ENCODE results near the gene ANKRD1.
"Not testable (repeated sequence)": the region's sequence is repeated elsewhere in the genome, so short reads cannot be mapped to it uniquely, and the experiment has no call there.

Gene ANKRD1

DNA sequence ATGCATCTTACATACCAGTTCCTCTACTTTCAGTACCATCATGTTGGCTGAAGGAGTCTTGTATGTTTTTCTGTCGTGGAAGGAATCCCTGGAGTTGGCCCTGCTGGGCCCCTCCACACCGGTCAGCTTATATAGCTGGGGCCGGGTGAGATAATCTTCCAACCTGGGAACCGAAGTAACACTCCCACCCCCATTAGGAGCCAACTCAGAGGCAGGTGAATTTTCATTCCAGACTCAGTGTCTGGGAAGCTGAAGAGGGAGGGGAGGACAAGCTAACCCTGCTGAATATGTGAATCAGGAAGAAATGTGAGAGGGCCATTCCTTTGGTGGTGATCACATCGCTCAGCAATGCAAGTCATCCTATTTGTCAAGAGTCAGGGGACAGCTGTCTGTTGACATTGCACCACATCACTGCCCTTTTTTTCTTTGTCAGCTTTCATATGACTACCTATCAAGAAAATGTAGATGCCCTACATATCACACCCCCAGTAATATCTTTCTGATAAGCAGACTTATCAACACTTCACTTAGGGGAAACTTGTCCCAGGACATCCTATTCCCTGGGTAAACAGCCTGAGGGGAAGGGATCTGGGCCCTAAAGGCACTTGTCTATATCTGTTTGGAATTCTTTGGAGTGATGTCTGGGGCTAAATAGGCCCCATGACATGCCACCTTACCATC is at the start of gene ANKRD1:
ANKRD1 (minus strand) TSS at position 102 of the 681 bp plus-strand sequence; CDS start at position 42, 60 bp downstream.
- no peak for DNase-seq

DNA sequence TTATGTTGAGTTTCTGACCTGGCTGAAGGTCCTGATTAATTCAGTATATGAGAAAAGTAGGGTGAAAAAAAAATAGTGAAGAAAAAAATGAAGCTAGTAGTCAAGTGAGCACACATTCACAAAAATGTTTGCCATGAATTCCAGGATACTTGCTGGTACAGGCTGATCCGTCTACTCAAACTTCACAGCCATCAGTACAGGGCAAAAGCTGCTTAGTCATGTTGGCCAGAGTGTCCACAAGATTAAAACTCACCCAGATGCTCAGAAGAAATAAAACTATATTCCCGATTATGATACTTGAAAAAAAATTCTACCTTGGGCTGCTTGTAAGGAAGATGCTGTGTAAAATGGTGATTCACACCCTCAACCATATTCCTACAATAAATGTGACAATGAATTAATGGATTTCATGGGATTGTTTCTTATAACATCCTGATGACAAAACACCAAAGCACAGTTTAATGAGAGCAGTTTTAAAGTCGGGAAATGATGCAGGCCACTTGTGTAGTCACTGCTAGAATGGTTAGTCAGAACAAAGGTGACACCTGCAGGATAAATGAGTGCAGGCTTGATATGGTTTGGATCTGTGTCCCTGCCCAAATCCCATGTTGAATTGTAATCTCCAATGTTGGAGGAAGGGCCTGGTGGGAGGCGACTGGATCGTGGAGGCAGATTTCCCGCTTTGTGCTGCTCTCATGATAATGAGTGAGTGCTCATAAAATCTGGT is 49.2 kb upstream of the ANKRD1 start:
- no peak for DNase-seq

DNA sequence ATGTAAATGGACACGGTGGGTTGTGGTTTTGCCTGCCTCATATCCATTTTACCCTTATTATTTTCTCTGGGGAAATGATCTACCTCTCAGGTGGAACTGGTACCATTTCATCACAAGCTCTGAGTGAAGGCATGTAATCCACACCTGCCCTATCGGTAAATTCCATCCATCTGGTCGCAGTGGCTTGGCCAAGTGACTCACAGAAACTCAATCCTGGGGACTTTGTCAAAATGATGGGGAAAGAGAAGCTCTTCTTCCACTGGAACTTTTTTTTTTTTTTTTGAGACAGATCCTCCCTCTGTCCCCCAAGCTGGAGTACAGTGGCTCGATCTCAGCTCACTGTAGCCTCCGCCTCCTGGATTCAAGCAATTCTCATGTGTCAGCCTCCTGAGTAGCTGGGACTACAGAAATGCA is 48.2 kb upstream of the ANKRD1 start:
- DNase-seq = no peak

DNA sequence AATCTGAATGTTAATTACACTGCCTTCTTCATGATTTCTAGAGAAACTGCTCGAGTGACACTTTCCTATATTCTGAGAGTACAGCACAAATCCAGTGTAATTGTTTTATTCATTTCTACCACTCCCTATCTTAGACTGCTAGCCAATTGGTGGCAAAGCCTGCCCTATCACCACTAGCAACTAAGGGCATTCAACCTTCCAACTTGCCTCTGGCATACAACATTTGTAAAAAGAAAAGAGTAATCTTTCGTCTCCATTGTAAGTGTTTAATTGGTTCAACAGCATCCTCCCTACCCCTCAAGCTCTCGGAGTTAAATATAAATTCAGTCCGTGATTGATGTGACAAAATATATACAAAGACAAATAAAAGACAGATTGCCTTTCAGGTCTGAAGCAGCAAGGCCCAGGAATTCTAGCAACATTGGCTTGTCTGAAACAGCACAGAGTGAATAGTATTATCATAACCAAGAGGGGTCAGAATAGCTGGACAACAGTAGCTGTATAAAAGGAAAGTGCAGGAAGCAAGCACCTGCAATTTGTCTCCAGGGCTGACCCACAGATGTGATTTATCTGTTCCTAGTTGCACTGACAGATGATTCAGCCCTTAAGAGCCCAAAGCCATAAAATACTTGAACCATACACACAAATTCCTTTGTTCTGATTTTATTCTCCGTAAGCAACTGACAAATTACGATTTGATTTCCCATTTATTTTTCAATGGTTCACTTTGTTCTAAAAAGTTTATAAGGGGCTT is 47.6 kb upstream of the ANKRD1 start:
- DNase-seq = no peak

DNA sequence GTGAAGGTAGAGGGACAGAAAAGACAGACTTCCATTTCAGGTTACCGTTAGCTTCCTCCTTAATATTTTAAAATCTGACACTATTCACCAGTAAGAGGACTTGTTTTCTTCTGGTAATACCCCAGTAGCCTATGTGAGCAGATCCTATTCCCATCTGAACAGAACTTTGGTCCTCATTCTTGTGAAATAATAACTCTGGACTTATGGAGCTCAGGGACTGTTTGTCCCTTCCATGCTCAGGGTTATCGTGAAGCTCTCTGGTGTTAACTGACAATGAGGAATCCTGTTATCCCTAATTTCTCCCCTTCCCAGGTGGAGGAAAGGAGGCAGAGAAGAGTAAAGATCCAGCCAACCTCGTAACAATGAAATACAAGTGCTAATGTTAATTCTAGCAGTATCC is 47.0 kb upstream of the ANKRD1 start:
- DNase-seq = no peak

DNA sequence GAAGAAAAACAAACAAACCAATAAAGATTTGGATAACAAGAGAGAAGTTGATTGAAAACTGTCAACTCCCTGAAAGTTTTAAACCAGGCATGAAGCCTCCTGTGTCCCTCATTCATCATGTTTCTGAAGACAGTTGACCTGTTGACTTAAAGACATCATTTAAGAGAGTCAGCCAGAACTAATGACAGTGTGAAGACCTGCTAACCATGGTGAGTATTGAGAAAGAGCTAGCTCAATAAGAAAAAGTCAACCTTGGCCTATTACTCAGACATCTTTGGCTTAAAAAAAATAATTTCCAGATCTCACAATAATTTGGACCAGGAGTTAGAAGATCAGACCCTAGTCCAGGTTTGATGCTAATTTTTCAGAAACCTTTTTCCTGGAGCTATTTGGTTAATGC is 45.3 kb upstream of the ANKRD1 start:
- DNase-seq = no peak

DNA sequence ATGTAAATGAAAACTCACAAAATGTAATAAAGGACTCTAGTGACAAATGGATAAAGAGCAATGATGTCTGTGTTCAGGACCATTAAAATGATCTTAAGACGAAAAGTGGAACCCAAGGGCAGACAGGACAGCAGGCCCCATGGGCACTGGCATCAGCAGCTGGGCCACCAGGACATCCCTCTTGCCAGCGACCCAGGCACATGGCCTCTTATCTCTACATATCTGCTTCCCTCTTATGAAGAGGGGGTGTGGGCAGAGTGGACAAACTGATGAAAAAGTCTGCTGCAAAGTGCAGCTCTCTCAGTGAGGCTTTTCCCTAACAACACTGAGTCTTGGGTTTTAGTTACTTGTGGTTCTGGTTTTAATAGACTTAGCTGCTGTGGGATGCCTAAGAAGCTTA is 44.8 kb upstream of the ANKRD1 start:
- no peak for DNase-seq

DNA sequence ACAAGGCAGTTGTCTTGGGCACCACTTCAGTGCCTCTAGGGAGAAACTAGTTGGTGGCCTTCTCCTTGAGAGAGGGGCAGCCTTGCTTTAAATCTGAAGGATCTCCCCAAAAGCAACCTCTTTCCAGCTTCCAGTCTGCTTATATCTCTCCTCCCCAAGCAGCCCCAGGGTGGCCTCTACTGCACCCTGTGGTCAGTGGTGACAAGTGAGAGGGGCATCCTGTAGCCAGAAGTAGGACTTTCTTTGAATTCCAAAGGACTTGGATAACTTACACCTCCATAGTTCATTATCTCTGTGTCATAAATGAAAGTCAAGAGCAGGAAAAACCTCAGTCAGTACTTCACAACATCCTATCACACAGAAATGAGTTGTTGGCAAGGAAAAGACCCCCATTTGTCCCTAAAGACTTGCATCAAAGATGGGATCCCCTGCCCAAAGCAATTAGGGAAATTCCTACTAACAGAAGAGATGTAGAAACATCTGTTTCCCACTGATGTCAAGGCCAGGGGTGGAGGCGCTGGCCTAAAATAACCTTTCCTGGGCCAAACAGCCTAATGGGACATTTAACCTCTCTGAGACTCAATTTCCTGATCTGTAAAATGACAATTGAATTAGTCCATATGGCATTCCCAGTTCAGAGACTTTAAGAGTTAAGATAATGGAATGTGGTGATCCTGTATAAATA is 44.0 kb upstream of the ANKRD1 start:
- DNase-seq = no peak

DNA sequence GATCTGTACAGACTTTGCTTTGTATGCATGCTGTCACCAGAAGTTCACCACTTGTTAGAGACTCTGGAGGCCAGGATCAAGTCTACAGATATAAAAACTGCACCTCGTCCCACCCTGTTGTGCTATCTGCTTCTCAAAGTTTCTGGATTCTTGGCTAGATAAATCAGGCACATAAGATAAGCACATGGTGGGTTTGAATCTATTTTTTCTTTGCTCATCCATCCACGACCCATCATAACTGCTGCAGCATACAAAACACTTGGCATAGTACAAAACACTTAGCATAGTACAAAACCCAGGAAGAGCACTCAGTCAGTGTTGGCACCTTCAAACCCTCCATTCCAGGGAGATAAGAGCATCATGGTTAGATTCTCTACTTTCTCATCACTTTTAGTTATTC is 42.4 kb upstream of the ANKRD1 start:
- no peak for DNase-seq

DNA sequence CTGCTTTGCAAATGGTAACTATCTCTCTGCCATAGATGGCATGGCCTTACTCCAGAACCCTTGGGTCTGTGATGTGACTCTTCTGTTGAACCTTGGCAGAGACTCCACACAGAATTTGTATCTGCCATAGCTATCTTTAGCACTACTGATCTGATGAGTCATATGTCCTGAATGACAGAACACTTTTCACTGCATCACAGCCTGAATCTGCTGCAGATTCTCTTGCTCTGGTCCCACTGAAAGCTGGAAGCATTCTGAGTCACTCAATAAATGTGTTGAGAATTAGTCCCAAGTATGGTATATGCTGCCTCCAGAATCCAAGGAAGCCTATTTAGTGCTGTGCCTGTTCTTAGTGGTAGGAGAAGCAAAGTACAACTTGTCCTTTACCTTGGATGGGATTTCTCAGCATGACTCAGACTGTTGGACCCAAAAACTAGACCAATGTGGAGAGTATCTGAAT is 39.5 kb upstream of the ANKRD1 start:
- DNase-seq = no peak

DNA sequence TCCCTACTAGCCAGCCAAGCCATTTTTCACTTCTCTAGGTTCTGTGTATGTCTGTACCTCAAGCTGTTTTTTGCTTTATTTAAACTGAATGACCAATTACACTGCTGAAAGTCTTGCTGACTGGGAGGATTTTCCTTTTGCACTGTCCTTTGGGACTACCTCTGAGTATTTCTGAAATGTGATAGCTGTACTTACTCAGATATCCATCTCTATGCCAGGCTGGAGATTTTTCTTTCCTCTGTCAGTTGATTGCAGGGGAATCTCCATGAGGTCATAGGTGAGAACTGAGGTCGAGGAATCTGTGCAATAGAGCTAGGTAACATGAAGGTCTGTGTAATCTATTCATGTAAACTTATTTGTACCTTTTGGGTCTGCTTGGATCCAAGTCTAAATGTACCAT is 38.9 kb upstream of the ANKRD1 start:
- DNase-seq = no peak

DNA sequence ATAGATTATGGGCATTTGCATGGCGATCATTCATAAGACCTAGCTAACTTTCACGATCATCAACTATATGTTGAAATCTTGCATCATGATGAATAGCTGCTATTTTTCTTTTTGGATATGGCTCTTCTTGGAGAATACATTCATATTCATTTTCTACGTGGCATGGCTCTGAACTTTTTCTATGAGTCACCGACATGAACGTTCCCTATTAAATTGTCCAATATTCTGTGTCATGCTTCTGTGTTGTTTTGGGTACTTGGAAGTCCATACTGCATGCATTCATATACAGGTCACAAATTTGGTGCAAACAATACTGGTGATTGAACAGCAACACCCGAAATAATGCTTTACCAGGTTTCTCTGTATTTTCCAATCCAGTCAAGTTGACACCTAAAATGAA is 37.9 kb upstream of the ANKRD1 start:
- no peak for DNase-seq

DNA sequence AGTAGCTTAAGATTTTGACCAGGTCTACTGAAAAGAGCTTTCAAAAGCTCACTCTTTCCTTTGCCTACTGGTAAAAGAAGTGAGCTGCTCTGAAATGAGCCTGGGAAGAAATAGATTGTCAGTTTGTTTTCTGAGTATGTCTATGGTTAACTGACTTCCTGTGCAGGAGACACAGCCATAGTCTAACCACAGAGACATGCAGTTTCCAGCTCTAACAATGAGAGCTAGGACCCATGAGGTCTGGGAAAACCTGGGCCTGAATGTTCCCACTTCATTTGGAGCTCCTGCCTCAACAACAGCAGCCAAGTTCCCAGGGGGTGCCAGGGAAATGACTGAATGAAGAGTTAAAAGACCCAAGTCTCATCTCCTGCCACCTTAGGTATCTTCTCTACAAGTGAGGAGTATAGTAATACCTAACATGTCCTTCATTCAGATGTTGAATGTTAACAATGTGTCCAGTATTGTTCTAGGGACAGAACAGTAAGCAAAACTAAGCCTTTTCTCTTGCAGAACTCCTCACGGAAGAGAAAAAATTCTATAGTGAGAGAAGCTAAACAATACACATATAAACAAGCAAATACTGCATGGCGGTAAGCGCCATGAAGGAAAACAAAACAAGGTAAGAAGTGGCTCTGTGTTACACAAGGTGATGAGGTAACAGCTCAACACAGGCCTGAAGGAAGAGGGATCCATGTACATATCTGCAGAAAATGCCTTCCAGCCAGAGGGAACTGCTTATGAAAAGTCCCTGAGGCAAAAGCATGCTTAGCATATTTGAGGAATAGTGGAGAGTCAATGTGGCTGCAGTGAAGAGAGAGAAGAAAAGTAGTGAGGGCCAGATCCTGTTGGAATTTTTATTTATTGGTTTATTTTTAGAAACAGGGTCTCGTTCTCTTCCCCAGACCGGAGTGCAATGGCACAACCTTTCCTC is 26.4 kb upstream of the ANKRD1 start:
- DNase-seq = no peak

DNA sequence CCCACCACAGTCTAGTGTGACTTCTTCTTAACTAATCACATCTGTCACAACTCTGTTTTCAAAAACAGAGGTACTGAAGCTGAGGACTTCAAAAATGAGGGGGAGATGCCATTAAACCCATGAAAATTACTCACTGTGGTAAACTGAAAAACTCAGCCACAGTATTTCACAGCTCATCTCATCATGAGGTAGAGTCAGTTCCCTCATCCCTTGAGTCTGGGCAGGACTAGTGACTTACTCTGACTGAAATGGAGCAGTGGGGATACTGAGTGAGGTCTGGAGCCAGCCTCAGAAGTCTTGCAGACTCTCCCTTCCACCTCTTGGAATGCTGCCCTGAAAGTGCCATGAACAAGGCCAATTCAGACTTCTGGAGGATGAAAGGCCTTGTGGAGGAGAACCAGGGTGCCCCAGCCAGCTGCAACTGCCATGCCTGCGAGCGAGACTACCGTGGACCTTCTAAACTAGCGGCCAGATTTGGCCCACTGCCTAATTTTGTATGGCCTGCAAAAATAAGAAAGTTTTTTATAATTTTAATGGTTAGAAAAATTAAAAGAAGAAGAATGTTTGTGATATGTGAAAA is 24.7 kb upstream of the ANKRD1 start:
- no peak for DNase-seq

DNA sequence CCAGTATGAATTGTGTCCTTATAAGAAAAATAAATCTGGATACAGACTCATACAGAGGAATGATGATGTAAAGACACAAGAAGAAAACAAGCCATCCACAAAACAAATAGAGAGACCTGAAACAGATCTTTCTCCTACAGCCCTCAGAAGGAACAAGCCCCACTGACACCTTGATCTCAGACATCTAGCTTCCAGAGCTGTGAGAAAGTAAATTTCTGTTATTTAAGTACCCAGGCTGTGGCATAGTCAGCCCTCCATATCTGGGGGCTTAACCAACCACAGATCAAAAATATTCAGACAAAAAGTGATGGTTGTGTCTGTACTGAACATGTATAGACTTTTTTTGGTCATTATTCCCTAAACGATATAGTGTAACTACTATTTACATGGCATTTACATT is 23.9 kb upstream of the ANKRD1 start:
- no peak for DNase-seq

DNA sequence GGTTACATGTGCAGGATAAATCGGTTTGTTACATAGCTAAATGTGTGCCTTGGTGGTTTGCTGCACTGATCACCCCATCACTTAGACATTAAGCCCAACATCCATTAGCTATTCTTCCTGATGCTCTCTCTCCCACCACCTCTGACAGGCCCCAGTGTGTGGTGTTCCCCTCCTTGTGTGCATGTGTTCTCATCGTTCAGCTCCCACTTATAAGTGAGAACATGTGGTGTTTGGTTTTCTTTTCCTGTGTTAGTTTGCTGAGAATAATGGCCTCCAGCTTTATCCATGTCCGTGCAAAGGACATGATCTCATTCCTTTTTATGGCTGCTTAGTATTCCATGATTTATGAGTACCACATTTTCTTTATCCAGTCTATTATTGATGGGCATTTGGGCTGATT is 22.1 kb upstream of the ANKRD1 start:
- not testable (repeated sequence) for DNase-seq

DNA sequence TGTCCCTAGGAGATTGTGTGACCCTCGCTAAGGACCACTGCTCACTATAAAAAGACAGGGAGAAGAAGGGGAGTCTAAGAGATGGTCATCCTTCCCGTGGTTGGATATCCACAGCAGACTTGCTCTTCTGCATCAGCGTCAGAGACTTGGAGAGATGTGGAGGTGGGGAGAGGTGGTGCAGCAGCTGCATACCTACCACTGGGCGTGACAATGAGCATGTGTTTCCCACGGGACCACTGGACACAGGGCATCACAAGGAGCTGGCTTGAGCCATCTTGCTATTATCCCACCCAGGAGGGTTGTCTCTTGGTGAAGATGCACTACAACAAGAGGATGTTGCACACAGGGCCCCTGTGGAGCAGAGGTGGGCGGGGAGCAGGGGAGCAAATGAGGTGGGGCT is 18.8 kb upstream of the ANKRD1 start:
- no peak for DNase-seq

DNA sequence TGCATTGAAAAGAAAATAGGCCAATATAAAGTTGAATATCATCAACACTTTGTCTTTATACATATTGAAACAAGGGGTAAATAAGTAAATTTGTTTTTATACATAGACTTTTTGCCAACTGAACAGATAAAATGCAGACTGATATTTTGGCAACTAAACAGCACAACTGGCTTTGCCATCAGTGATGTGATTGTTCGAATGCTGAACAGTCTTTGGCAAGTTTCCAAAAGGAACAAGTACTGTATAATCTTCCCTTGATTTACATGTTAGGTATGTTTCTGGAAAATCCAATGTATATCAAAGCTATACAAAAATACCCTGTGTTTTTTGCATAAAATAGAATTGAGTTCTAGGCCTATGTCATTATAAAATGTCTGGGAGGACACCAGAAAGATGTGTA is 18.2 kb upstream of the ANKRD1 start:
- no peak for DNase-seq

DNA sequence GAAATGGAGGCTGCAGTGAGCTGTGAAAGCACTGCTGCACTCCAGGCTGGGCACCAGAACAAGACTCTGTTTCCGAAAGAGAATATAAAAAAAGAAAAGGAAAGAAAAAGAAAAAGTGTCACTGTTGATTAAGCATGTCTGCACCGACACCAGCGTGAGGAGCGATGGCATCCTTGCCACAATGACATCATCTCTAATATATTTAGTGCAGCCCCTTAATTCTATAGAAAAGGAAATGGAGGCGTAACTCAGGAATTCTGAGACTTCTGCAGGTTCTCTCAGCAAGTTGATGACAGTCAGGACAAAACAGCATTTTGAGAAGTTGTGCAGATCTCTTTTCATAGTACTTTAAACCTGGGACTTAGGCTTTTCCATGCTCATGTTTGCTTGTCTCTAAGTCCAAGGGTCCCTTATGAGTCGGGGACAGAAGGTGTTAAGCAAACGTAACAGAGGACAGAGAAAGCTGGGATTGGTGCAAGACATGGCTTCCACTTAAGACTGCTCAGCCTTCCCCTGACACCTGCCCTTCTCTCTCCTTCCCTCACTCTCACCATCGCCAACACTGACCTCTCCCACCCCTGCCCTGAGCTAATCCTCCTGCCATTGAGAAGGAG is 16.9 kb upstream of the ANKRD1 start:
- DNase-seq = no peak

DNA sequence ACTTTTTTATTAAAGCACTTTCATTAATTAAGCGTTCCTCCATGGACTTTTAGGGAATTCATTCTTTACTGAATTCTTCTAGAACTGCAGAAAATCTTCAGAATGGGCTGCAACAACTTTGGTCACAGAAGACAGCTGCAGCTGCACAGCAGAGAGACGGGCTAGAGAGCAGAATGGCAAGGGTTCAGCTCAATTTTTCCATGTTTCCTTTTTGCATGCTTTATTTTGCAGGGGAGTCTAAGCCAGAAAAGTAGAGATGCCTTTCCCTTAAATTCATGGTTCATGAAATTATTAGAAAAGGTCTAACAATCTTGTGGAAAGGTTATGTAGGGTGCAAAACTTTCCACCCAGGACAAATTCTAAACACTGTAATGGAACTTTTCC is 15.4 kb upstream of the ANKRD1 start:
- no peak for DNase-seq

DNA sequence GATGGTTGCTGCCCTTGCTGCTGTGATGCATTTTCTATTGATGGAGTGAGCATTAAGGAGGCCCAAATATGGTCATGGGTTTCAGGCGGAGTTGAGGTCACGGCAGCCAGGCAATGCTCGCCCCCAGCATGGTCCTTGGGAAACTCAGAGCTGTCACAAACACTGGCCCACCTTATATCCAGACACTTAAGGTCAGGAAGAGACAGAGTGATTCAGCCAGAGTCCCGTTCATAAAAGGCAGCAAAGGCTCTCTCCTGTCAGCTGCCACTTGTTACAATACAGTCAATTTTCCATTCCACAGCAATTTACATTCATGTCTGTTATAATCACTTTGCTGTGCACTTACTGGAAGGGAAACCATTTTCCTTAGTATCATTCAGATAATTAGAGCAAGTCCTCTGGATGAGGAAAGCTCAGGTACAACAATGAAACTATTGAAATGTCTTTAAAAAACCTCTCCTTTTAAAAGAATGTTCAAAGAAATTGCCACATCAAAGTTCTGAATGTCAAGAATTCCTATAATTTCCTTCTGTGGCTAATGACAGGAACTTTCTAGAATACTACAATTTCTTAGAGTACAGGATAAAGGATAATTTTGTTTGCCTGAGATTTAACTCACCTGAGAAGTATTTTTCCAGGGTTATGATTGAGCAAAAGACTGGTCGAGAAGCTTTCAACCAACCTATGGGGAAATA is 14.8 kb upstream of the ANKRD1 start:
- no peak for DNase-seq

Measured in CD4-positive, alpha-beta T cell treated with Interleukin-12 subunit alpha and Interleukin-12 subunit beta, for 1 hour (primary cell).